ELF-1 (cell line): ENCODE data around the gene PIEZO2.
"Not testable (repeated sequence)": the region's sequence is repeated elsewhere in the genome, so short reads cannot be mapped to it uniquely, and the experiment has no call there.

ENCODE experiments used
- DNase-seq: peaks from one replicate; pipeline ENCODE4 v3.0.0-alpha.2; 2016; ENCODE audit warnings: low read depth, low spot score

The PIEZO2 gene

DNA sequence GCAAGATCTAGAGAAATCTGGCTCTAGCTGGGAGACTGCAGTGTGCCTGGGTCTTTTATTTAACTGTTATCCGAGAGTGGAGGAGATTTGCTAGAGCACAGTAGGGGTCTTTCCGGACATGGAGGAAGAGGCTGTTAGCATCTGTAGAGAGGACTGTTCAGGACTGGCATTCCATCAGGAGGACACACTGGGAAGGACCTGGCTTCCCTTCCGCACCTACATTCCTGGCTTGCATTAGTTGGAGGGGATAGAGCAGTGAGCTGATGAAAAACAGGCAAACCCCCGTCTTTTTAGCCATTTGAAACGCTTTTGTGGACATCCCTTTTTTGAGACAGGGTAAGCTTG, 874 bp upstream of the PIEZO2 start:
- DNase-seq: peak; percentile 32

DNA sequence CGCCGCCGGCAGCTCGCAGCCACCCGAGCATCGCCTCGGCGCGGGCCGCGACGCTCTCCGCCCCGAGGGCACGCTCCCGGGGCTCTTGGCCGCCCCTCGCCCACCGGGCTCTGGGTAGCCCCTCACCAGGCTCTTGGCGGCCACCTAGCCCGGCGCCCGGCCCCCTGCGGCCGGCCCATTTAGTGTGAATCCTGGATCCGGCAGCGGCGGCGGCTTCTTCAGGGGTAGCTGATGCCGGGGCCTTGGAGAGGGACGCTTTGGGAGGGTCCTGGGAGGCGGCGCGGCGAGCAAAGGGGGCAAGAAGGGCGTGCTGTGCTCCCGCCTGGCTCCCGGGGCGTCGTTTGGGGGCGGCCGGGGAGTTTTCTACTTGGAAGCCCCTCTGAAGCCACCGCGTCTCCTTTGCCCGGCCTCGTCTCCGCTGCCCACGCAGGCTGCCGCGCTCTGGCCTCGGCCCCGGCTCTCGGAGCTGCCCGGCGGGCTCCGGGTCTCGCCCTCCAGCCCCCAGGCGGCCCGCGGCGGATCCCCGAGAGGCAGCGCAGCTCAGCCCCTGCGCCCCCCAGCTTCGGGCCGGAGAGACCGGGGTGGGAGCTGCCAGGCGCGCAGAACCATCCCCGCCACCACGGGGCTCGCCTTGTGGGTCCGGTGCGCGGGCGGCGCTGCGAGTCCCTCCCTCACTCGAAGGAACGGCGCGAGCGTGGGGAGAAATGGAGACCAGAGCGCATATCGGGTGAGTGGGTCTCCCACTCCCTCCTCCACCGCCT, 509 bp downstream of the PIEZO2 start:
- peak; percentile 46 for DNase-seq

DNA sequence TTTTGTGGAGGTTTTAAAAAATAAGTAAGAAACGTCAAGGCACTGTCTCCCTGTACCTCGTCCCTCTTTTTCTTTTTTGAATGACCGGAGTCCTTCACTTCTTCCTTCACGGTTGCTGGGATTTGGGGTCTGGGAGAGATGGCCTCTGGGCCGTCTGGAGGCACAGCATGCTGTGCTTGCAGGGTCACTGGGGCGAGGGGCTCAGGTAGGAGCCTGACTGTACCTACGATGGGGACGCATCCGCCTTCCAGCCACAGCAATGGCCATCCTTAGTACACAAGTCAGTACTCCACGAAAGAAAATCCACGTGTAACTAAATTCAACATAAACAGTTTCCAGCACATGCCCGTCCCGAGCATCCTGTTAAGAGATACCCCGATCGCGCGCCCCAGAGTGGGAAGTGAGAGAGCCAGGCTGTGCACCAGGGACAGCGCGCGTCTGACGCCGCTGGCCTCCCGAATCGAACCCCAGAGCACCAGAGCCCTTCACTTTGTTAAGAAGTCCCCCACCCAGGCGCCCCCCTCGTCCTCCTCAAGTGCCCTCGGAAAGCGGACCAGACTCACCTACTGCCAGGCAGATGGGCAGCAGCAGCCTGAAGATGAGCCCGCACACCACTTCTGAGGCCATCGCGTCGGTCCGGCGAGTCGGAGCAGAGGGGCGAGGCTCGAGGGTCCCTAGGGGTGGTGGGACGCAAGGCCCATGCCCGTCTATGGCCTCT, 1.2 kb downstream of the PIEZO2 start:
- DNase-seq: no peak

DNA sequence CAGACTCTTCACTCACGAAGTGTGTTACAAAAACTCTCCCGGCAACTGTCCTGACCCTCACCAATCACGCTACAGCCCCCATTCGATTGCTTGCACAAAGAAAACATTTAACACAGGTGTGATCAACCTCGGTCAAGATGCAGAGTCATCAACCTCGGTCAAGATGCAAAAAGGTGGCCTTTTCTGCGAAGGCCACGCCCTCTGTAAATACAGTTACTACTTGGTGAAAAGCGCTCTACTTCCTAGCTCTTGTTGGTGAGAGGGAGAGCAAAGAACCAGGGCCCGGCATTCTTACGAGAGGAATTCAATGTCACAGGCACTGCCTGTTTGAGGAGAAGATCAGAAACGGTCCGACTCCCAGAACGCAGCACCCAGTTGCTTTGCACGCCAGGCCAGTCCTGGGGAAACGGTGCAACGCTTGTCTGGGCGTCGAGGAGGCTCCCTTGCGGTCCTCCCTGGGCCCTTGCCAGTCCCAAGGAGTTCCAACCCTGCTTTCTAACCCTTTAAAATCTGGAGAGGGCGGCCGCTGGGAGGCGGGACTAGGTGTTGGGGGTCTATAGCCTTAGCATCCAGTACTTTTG, 1.9 kb downstream of the PIEZO2 start:
- DNase-seq: peak; percentile 50

DNA sequence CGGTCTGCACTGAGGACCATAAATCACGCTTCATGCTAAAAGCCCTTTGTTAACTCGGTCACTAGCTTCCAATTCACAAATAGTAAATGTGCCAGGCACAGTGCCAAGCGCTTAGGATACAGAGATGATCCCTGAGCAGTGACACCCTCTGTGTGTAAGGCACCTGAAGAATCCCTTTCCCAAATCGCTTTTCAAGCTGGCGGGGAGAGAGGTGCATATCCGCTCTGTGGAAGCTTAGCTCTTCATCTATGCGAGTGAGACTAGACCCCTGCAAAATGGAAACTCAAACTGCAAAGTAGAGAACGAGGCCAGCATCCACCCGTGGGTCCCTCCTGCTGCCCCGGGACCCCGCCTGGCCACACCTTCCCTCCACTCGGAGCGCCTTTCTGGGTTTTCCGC, 2.4 kb downstream of the PIEZO2 start:
- no peak for DNase-seq

DNA sequence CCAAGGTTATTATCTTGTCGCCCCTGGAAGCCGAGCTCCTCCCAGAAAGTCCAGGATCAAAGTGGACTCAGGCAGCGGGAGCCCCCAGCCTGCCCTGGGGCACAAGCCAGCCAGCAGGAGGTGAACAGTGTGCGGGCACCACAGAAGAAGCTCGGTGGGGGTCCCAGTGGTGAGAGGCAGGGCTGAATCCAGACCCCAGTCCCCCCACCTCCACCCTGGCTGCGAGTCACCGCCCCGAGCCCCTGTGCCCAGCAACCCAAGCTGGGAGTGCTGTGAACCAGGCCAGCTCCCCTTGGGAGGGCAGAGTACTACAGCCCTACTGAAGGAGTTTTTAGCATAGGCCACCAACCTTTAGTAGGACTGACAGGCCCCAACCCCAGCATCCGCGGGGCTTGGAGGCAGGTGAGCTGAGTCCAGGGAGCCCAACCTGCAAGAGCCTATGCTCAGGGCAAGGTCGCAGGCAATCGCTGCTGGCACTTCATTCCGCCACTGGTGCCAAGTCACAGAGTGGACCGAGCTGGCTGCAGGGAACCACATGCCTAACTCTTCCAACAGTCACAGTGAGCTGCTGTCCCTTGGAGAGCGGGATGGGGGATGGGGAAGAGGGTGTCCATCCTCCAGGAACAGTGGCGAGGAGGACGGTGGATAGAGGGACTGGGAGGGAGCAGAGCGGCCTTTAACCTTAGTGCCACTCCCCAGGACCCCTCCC, 3.0 kb downstream of the PIEZO2 start:
- DNase-seq: peak; percentile 82

DNA sequence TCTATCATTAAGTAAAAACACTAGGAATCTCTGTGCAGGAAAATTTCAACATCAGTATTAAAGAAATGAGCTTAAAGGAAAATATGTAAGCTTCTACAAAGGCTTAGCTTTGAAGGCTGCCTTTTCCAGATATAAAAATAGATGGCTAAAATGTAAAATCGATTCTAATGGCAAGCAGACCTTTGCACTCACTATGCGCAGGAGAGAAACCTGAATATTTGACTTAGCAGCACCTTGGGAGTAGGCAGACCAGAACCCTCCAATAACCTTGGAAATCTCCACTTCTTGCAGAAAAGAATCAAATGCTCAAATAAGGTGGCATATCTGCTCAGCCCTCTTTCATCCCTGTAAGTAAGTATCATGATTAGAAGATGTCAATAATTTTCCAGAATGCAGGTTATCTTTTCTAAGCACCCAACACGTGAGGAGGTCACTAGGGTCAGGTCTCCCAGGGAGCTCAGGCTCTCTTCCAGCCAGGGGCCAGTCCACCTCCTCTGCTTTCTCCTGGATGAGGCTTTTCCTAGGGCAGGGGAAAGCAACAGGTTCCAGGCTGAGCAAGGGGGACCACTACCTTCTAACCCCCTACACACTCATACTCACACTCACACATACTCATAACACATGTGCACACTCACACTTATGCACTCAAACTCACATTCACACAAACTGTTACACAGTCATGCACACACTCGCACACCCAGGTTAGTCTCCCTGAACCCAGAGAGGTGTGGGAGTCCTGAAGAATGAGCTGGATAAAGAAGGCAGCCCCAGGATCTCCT, 3.8 kb downstream of the PIEZO2 start:
- DNase-seq: no peak

DNA sequence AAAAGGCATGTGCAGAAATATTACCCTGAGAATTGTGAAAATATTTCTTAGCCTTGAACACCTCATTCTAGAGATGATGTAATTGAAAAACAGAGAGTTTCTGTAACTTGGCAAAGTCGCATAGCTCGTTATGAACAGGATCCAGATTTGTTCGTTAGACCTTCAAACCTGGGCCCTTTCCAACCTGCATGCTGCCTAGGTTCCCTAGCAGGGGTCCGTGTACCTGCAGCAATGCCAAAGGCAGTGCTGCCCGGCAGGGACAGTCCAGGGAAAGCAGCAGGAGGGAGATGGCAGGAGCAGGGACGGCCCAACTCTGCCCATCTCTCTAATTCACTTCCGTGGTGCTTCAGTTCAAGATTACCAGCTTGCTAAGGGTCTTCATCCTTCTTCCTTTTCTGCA, 12.0 kb downstream of the PIEZO2 start:
- DNase-seq: no peak

DNA sequence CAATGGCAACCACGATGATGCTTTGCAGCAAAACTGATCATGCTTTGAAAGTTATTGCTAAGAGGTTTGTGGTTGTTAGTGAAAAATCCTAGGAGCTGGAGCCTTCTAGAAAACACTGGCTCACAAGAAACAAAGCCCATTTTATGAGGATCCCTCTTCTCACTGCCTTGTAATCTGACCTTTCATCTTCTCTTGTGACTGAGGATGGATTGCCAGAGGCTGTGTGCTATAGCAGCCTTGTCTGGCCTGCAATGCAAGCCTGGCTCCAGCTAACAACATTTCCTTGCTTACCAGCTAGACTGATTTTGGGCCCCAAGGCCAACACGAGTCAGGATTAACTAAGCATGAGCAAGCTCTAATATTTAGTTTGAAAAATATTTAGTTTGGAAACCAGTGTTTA, 13.1 kb downstream of the PIEZO2 start:
- peak; percentile 46 for DNase-seq

DNA sequence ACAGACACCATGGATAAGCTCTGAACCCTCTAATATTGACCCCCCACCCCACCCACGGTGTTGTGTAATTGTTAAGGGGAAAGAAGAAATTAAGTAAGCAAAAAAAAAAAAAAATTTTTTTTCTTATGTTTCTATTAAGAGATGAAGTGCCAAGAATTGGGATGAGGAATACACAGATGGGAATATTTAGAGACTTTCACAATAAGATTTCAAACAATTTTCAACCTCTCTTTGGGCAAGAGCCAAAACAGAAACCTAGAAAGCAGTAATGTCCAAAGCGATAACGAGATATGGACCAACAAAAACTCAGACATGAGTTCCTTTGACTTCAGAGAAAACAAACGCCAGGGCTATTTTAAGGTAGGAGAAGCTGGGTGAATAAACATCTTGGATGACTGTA, 14.4 kb downstream of the PIEZO2 start:
- DNase-seq: no peak

DNA sequence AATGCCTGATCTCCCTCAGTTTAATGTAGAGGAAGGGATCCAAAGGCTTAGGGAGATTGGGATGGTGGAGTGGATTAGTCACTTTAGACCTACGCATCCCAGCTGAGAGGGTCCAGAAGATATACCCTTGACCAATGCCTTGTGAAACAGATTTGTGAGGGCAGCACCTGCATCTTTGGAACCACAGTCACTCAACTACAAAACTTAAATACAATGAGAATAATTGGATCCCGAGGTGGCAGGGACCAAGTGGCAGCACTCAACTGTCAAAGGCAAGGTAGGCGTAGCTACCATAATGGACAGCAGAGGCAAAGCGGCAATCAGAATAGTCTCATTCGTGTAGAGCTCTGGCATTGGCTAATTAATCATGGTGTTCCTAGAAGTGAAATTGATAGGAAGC, 20.3 kb downstream of the PIEZO2 start:
- not testable (repeated sequence) for DNase-seq

DNA sequence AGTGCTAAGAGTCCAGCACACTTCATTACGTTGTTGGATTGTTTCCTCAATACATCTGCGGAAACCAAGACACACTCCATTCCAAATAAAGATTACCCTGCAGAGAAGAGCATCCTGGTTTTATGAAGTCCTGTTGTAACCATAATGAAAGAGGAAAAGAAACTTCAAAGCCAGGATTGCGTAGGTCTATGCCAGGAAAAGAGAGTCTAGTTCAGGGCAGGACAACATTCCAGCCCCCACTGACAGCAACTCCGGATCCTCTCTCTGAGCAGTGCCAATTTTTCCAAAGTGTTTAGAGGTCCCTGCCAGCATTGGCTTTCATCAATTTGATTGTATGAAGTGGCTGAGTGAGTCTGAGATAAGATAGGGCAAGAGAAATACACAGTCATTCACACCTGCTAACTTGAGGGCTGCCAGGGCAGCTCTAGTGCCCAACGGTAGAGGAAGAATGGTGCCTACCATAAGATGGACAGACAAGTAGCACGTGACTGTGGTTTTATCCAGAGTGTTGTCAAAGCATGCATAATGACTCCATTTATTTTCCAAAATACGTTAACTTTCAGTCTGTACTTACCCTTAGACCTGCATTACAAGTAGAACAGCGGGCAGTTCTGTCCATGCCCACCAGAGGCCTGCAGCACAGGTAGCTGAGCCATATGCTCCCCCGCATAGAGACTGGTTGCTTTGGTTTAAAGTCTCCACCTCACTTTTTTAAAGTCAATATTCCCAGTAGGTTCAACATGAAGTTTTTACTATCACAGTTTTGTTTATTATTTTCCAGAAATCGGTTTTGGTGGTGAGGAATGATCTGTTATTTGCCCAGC, 23.7 kb downstream of the PIEZO2 start:
- DNase-seq: no peak

DNA sequence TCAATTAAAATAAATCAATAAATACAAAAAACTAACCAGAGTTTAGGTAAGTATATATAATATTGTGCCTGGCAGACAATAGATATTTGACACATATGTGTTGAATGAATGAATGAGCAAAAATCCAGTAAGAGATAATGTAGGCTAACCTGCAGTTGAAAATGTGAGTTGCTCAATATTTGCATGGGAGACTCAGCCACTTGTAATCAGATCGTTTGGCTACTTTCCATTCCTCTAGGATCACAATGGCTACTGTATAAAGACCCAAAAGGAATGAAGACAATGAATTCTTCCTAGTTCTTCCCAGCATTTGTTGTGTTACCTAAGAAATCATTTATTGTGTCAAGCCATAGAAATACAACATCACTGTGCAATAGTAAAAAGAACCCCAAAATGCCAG, 25.3 kb downstream of the PIEZO2 start:
- DNase-seq: no peak

DNA sequence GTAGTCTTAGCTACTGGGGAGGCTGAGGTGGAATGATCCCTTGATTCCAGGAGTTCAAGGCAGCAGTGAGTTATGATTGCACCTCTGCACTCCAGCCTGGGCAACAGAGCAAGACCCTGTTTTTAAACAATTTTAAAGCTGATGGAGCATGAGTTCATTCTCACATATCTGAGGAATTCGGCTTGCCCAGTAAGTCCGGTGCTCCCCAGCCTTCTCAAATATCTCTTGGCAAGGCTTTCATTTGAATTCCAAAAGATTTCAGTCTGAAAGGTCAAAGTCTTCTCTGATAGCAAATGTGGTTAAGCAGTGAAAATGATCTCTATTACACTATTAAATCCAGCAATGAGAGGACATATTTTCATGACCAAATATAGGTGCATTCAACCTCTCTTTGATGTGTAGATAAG, 27.9 kb downstream of the PIEZO2 start:
- no peak for DNase-seq

DNA sequence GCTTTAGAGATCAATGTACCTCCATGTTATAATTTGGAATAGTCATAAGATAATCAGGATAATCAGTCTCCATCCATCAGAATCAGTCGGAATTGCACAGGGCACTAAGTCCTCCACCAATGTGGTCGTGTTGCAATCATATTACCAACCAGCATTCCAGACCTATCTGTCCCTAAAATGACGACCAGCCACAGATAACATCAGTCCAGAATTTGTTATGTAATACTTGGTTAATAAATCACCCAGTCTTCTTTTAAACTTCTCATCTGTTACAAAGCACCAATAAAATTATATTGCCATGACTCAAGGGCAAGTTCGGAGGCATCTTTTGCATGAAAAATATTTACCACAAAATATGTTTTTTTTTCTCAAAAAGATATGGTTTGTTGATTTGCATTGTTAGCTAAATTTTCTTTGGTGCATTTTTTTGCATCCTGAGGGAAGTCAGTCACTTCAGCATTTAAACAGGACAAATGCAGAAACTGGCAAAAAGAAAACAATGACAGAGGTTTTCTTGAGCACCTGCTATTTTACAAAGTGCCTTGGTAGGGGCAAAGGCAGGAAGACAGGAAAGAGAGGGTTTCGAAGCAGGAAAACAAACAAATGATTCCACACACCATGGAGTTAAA, 29.3 kb downstream of the PIEZO2 start:
- no peak for DNase-seq

DNA sequence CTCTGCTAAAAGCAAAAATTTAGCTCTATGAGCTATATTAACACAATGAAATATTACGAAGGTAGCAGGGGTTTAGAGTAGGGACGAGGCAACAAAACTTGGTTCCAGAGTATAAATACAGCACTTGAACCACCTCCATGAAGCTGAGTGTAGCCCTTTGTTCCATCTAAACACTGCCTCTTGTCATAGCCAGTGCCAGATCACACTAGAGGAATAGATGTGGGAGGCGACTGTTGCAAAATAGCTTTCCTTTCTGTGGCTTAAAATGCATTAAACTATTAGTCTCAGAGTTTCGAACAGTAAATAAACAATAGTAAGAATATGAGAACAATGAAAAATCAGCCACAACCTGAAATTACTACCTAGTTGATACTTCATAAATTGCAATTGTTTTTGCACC, 29.8 kb downstream of the PIEZO2 start:
- no peak for DNase-seq

DNA sequence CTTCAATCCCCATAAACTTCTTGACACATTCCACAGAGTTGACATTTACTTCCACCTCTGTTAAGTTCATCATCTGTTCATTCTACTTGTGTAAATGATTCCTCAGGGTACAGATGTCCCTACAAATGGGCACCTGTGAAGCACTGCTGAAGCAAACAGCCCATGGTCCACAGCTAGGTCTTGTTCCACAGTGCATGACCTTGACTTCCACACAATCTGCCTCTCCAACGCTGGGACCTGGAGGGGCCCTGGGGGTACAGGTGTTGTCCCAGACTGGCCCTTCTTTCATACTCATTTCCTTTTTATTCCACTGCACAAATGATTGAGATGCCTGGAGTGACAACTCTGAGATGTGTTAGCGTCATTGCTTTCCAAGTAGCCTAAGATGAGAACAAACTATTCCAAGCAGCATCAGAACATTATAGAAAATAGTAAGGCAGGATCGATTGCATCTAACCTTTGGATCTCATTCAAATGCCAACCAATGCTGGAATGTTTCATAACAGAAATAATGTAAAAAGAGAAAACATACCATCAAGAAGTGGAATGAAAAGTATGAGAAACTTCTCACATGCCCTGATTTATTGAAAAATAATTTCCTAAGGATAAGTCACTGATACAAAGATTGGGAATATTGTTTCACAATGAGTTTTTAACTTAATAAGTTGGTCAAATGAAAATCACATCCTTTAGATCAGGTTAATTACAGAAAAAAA, 31.2 kb downstream of the PIEZO2 start:
- no peak for DNase-seq

DNA sequence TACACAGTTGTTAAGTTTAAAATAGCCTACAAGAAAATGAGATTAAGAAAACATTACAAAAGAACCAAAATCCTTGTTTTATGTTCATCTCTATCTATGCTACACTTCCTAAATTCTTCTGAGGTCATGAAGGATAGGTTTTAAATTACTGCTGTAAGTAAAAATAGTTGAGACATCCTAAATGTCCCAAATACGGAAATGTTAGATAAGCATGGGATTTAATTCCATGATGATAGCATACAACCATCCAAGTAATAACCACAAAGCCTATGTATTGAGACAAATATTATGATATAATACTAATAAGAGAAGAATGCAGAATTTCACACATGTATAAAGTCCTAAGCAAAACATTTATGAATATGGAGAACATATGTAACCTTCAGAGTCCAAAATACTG, 34.1 kb downstream of the PIEZO2 start:
- no peak for DNase-seq

DNA sequence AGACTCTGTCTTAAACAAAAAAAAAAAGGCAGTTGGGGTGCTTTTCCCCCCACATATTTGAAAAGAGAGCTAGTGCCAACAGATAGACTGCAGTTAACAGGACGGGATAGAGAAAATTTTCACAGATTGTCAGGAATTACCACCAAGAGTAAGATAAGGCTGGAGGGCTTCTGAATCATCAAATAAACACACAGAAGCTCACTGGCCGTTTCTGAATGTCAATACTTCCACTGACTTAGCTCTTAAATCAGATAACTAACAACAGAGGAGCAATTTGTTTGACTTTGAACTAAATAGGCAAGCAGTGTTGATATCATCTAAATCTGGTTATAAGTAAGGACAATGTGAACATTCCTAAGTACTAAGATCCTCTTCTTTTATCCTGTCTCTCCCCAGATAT, 34.7 kb downstream of the PIEZO2 start:
- DNase-seq: no peak

DNA sequence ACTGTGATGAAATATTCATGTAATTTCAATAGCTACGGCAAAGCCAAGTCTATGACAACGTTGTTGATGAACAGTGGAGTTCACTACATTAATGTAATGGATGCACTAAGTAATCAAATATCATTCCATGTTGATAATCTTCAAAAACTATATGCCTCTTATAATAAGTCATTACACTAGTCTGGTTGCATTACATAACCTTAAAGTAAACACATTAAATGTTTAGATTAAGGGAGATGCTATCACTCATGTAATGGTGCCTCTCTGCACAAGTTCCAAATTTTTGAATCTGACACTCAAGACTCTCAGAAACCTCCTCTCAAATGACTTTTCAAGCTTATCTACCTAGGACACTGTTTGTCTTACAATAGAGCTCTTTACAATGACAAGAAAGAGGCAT, 35.4 kb downstream of the PIEZO2 start:
- DNase-seq: no peak
